ENCODE data around the gene SDK2. TPM values are rescaled to one million over a fixed set of nuclear protein-coding genes. Genes with fewer than 3 reads are reported as not detected.

Gene SDK2
- total RNA-seq, 1 experiment from 2014 or later: 0.74 TPM

DNA sequence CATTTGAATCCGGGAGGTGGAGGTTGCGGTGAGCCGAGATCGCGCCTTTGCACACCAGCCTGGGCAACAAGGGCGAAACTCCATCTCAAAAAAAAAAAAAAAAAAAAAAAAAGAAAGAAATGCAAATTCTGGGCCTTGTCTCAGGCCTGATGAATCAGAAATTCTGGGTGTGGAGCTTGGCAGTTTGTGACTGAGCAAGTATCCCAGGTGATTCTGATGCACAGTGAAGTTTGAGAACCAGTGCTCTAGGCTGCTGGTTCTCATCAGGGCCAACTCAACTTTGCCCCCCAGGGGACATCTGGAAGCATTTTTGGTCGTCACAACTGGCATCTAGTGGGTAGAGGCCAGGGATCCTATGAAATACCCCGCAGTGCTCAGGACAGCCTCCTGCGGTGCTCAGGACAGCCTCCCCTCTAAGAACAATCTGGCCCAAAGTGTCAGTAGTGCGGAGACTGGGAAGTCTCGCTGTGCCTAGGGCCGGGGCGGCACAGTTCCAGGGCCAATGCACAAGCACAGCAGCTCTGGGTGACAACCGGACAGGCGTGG, 55.9 kb downstream of the SDK2 start:
- no peak for DNase-seq (ENCODE audit: low read depth)

DNA sequence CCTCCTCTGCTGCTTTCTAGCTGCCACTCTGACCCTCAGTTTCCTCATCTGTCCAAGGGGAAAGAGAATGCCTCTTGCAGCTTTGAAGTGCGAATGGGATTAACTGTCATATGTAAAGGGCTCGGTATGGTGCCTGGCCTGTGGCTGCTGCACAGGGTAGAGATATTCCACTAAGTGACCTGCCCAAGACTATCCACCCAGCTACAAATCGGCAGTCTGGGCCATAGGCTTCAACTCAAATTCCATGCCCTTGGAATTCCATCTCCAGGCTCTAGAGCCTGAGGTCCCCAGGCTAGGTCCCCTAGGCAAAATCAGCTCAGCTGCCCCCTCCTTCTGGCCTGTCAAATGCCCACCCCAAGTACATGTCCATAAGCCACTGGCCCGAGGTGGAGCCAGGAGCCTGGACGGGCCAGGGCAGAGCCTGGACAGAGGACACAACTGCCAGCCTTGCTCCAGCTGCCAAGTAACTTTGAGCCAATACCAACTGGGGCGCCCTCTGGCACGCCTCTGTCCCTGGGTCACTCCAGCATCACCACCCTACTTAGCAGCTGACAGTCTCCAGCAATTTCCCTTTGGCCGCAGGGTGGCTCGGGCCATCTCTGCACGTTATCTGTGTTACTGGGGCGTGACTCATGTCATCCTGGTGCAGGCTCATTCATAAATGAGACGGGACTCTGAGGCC, 57.2 kb downstream of the SDK2 start:
- DNase-seq (ENCODE audit: low read depth): peak; percentile 72

DNA sequence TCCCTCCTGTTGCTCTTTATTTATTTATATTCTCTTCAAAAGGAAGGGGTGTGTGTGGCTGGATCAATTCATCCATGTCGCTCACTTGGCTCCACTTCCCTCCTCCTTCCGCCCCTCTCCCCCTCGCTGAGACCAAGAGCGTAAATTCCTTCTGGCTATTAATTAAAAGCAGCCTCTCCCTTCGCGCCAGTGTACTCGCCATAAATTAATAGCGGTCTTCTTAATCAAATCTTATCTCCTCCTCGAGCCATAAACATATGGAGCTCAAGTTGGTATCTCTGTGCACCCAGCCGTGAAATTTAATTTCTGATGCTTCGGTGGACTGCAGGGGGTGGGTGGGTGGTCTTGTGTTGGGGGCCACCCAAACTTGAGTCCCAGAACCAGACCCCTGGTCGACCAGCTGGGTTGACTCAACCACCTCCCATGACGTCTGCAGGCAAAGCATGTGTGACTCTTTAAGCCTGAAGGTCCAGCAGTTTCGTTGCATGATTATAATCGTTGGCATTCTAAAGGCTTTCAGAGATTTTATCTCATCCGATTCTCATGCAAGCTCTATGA, 57.9 kb downstream of the SDK2 start:
- peak; percentile 50 for DNase-seq (ENCODE audit: low read depth)

DNA sequence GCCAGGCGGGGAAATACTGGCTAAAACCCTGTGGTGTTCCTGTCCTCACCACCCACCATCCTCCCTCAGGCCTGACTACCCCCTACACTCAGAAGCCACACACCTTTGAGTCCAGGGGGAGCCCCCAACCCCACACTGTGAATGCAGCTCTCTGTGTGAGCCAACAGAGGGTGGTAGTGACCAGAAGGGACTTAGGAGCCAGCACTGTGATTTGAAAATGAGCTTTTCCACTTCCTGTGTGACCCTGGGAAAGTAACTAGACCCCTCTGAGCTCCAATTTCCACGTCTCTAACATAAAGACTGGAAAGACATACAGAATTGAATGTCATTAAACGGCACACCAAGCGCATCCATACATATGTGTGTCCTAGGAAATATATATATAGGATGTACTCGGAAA, 58.7 kb downstream of the SDK2 start:
- DNase-seq (ENCODE audit: low read depth): no peak

DNA sequence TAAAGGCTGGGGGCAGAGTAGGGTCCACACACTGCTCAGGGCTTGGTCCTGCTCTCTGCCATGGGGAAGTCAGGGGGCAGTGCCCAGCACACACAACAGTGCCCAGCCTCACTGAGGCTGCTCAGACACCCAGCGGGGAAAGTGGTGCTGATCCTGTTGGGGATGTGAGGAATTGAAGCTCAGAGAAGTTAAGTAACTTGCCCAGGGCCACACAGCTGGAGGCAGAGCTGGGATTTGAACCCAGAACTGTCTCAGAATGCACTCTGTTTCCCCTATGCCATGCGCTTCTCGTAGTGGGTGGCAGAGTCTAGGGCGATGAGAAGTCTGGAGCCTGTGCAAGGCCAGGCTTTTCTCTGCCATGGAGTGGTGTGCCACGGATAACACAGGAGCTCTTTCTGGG, 59.3 kb downstream of the SDK2 start:
- no peak for DNase-seq (ENCODE audit: low read depth)

DNA sequence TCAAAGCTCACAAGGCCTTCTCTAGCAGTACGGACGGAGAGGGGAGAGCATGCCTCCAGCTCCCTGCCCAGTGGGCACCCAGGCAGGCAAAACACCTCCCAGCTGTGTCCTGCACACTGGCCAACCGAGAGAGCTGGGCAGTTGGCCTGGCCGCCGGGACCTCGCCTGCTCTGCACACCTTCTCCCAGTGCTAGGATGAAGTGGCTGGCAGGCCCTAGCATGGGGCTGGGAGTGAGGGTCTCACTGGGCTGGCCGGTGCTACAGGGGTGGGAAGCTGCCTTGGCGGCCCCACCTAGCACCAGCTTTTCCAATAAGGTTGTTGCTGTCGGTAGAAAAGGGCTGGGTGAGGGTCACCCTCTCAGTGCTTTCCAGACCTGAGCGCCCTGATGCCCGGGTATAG, 60.2 kb downstream of the SDK2 start:
- no peak for DNase-seq (ENCODE audit: low read depth)

DNA sequence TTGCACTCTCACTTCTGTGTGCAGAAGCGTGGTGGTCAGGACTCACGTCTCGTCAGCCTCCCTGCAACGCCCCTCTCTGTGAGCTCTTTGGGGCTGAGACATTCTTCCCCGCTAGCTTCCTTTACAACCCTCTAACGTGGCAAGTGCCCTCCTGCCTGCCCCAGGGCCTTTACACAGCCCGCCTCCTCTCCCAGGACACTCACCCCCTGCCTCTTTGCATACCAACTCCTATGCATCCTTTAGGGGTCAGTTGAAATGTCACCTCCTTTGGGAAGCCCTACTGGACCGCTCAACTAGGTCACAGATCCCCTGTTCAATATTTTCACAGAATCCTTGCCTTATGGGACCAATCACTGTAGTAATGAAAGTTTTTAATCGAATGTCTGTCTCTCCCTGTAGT, 61.4 kb downstream of the SDK2 start:
- no peak for DNase-seq (ENCODE audit: low read depth)

DNA sequence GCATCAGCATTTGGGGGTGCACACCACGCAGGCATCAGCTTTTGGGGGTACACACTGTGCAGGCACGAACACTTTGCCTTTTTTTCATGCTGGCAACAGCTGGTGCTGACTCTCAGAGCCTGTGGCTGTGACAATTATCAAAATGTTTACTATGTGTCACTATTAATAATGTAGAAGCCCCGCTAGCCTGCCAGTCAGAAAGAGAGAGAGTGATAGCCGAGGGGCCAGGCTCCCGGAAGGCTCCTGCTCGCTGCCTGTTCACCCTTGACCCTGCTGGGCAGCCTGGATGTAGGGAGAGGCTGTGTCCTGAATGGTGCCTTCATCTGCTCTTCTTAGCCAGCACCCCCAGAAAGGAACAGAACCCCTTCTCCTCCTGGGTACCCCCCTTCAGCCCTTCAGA, 61.9 kb downstream of the SDK2 start:
- no peak for DNase-seq (ENCODE audit: low read depth)

DNA sequence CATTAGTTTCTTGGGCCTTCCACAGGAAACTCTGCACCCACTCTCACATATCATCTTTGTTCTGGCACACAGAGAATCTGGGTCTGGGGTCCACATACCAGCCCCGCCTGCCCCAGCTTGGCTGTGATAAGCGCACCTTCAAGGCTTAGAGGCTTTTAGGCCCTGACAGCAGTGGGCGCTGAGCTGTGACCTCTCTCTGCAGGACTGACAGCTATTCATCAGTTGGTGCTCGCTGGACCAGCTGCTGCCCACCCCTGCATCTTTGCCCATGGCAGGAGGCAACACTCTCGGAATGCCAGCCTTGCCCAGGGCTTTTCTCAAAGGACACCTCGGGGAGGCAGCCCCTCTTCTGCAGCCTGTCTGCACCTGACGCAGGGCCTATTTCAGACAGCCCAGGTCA, 62.9 kb downstream of the SDK2 start:
- DNase-seq (ENCODE audit: low read depth): no peak

DNA sequence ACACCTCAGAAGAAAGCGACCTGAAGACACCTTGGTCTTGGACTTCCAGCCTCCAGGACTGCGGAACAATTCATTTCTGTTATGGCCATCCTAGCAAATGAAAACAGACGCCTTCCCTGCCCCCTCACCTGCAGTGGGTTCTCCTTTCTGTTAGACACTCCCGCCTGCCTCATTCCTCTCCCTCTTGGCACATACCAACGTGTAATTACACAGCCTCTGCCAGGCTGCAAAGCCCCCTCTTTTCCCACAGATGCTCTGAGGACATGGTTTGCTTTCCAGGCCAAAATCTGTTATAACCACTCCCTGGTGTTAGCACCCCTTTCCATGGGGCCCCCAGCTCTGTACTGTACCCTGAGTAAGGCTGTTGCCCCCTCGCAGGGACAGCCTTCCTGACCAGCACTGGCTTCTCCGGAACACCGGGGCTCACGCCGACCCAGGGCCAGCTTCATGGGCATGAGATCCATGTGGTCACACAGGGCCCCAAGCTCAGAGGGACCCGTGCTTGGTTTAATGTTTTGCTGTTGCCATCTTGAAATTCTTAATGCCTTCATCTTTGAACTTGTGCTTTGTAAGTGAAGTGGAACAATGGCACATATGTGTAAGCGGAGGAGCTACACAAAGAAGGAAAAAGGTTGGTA, 64.1 kb downstream of the SDK2 start:
- no peak for DNase-seq (ENCODE audit: low read depth)

DNA sequence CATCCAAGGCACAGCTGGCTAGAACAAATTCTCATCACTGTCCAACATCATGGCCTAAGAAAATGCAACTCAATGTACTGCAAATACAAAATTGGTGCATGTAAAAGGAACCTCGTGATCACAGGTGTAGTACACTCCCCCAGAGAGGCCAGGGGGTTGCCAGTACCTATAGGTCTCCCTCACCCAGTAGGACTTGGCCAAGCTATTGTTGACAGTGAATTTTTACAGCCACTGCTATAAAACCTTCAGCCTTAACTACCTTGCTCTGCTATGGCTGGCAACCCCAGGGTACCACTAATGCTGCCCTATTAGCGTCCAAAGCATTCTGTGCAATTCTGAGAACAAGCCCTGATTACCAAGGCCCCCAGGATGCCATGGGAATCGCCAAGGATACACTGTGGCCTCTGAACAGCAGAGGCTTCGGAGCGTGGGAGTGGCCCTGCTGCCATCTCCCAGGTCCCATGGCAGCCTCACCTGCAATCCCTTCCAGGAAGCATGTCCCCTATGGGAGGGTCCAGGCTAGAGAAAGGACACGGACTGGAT, 67.6 kb downstream of the SDK2 start:
- DNase-seq (ENCODE audit: low read depth): no peak

DNA sequence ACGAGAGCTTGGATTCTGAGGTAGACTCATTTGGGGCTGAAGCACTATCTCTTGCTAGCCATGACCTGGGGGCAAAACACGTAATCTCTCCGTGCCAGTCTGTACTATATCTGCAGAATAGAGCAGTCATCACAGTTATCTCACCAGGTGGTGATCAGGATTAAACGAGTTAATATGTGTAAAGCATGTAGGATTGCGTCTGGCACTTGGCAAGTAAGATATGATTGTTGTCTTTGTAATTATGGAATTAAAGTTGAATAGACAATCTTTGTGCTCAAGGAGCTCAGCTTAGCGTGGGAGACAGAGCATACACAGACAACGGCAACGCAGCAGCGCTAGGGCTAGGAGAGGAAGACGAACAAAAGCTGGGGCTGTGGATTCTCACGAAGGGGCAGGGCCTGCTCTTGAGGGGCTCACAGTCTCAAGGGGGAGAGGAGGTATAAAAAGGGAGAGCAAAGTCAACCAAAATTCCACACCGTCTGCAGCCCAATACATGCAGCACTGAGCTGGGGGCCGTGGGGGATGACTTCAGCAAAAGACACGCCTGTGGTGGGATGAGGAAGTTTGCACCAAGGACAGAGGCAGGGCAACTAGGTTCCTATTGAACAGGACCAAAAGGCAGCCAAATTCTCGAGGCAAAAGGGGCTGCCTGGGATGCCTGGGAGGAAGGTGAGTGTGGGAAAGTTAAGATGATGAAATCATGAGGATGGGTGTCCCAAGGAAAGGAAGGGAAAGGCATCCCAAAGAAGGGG, 68.6 kb downstream of the SDK2 start:
- no peak for DNase-seq (ENCODE audit: low read depth)

DNA sequence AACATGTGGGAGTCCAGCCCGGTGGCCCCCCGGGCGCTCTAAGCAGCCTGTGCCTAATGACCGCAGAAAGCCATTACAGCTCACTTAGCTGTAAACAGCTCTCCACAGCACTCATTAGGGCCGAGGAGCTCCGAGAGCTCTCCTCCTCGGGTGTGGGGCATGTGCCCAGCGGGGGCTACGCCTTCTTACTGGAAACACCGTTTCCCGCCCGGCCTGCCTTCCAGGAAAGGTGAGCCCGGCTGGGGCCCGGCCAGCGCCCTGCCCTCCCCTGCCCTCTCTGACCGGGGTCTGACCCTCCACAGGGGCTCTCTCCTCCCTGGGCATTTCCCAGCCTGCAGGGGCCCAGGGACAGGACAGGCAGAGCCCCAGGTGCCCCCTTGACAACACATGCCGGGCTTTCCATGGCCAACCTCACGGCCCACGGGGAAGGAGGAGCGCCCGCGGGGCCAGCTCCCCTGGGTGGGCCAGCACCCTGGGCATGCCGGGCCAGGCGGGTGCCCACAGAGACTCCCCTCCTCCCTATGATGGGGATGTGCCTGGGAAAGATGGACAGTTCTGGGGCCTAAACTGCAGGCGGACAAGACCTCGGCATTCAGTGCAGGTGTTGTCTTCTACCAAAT, 72.6 kb downstream of the SDK2 start:
- DNase-seq (ENCODE audit: low read depth): no peak

DNA sequence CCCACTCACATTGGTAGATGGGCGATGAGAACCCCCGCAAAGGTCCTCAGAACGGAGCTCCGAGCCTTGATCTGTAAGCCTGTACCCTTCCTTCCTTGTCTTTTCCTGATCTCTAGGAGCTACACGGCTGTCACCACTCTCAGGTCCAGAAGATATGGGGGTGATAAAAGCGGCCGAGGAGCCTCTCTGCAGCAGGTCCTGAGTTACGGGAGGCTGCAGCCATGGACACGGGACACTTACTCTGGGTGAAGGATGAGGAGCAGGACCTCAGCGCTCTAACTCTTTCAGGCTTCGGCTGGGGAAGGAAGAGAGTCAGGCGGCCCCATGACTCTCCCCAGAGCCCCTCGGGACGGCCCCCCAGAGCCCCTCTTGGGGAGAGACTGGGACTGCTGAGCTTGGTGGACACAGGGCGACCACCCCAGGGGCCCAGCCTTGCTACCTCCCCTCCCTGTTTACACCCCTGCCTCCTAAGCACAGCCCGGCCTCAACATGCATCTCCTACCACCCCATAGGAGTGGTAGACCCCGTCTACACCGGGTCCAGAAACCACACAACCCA, 74.4 kb downstream of the SDK2 start:
- DNase-seq (ENCODE audit: low read depth): no peak

DNA sequence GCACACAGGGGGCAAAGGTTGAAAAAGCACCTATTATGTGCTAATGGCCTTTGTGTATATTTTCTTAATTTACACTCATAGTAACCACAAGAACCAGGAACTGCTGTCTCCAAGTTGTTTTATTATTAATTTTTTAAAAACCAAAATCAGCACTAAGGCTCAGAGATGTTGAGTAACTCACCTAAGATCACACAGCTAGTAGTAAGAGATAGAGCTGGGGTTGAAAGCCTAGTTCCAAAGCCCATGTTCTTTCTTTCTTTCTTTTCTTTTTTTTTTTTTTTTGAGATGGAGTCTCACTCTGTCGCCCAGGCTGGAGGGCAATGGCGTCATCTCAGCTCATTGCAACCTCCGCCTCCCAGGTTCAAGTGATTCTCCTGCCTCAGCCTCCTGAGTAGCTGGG, 75.3 kb downstream of the SDK2 start:
- no peak for DNase-seq (ENCODE audit: low read depth)

DNA sequence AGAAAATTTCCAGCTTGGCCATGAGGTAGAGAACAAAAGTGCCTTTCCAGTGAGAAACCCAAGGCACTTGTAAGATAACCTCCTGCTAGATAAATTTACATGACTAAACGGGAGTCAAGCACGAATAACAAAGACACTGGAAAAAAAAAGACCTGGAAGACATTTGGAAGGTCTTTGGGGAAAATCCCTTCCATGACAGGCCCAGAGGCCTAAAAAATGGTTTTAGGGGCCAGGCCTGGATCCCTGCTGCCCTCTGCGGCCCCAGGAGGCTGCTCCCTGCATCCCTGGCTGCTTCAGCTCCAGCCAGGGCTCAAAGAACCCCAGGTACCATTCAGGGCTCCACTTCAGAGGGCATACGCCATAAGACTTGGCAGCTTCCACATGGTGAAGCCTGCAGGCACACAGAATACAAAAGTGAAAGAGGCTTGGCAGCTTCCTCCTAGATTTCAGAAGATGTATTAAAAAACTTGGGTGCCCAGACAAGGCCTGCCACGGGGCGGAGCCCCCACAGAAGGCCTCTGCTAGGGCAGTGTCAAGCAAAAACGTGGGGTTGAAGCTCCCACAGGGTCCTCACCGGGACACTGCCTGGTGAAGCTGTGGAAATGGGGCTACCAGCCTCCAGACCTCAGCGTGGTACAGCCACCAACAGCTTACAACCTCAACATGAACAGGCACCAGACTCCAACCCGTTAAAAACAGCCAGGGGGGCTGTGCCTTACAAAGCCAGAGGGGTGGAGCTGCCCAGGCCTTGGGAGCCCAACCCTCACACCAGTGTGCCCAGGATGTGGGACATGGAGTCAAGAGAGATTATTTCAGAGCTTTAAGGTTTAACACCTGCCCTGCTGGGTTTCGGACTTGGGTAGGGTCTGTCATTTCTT, 77.1 kb downstream of the SDK2 start:
- peak; percentile 32 for DNase-seq (ENCODE audit: low read depth)

DNA sequence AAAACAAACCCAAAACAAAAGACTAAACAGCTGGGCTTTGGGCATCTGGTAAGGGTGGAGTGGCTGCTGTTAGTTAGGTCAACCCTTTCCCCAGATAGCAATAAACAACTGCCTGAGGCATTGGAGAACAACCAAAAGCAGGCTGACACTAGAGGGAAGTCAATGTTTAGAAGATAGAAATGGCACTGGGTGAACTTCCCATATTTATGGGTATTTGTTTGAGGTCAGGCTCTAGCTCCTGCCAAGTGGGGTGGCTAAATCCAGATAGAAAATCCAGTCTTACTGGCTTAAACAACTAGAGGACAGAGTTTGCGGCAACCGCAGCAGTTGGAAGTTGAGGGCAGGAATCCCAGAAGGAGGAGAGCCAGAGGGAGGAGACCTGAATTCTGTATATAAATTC, 79.4 kb downstream of the SDK2 start:
- no peak for DNase-seq (ENCODE audit: low read depth)

DNA sequence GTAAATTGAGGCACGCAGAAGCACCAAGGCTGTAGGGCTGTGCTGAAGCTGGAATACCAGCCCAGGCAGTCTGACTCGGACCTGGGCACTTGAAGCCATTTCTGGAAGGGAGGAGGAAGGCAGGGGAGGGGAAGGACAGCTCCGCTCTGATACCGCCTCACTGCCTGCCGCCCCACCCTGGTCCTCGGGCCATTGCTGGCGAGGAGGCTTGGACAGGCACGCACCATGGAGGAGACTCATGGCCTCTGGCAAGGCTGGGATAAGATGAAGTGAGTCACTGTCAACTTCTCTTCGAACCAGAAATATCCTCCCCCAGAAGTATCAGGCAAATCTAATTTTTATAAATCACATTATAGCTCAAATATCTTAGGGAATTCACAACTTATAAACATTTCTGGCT, 81.3 kb downstream of the SDK2 start:
- peak; percentile 53 for DNase-seq (ENCODE audit: low read depth)

DNA sequence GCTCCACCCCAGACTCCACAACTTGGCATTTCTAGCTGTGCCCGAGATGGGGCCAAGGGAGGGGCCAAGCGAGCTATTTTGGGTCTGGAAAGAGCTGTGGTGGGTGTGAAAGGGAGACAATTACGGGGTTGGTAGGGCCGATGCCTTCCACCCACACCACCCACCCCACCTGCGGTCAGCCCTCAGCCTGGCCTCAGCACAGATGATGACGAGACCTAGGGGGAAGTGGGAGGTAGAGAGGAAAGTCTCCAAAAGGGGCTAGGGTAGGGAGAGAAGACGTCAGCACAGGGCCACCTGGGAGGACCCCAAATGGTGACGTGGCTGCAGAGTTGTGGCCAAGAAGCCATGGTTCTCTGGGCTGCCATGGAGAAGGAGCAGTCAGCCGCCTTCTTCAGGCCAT, 83.1 kb downstream of the SDK2 start:
- DNase-seq (ENCODE audit: low read depth): no peak

DNA sequence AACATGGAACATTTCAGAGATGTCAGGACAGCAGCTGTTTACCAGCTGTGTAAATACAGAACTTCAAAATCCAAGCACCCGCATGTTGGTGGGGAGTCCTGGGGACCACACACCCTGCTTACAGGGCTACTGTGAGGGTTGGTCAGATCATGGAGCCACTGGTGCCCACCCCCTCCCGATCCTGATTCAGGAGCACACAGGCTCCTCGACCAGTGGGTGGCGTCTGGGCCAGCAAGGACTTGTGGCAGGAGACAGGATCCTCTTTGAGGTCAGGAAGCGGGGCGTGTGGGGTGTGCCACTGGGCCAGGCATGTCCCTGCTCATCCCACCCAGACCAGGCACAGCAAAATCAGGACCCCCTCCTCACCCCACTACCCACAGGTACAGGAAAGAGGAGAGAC, 83.6 kb downstream of the SDK2 start:
- DNase-seq (ENCODE audit: low read depth): peak; percentile 40

Measured in Daoy (cell line).